ENCODE data around the gene SLC2A13. TPM values are rescaled to one million over a fixed set of nuclear protein-coding genes. Genes with fewer than 3 reads are reported as not detected.

Gene SLC2A13
- total and polyA plus RNA-seq, 10 of the 15 experiments (the other 5 are each of a cell fraction or from before 2014, with no cell fraction given) = 0.05 to 3.7 (median 0.25) TPM

GRCh38 chr12:39779768-39780340 lies 326.0 kb downstream of the SLC2A13 start:
- no peaks in the 10 kb centered on the region for H3K27me3 ChIP-seq (replicated peaks in 1 of 2; ENCODE audit: control insufficient read depth in 2 of 2, insufficient read depth in 2 of 2, low read length in 1 of 2)
- no peak for TF ChIP-seq PRDM15 (CRISPR knock-in tag; IDR thresholded peaks at IDR 0.05)
- no peak for TF ChIP-seq BCLAF1 (IDR thresholded peaks at IDR 0.05)
- TF ChIP-seq HDGF (IDR thresholded peaks at IDR 0.05) = no peak
- no peaks in the 10 kb centered on the region for H3K9me3 ChIP-seq (replicated peaks; ENCODE audit: control insufficient read depth, insufficient read depth, low read length)
- H3K27ac ChIP-seq (ENCODE audit: control insufficient read depth, insufficient read depth) = no peak overlapping the region
- in situ Hi-C loops (cut with MboI) (no loop called here), intact Hi-C loops (cut with micrococcal nuclease; ENCODE audit: unreplicated experiment) (no loop called here)
- H3K4me1 ChIP-seq (ENCODE audit: control insufficient read depth, insufficient read depth, low read length) = no peaks in the 10 kb centered on the region
- no peak for DNase-seq (ENCODE audit: low read depth, low spot score)
- H2AFZ ChIP-seq (ENCODE audit: control insufficient read depth, low read depth, low read length) = no peak overlapping the region
- WGBS (ENCODE audit: insufficient coverage, insufficient replicate concordance, low lambda C conversion rate, missing lambda C conversion rate) = 74% methylated on average over 5 of the region's 5 CpGs
- H3K4me2 ChIP-seq (ENCODE audit: control insufficient read depth, insufficient read depth) = no peak overlapping the region
- no peaks in the 10 kb centered on the region for H3K79me2 ChIP-seq (ENCODE audit: control insufficient read depth, insufficient read depth, low read length)
- H3K9ac ChIP-seq (ENCODE audit: control insufficient read depth, insufficient read depth, low read length) = no peak overlapping the region
- no peak for FAIRE-seq
- RAD21 ChIA-PET (ENCODE audit: unreplicated experiment) = no interaction called here
- POLR2A ChIA-PET = no interaction called here
- SMC1A ChIA-PET (ENCODE audit: uncharacterized antibody, unreplicated experiment) = interaction anchor here (0.6 to 1.6 kb wide), 2 partner anchors 19 to 355 kb away, joined by 3 to 4 read pairs; no protein-coding TSS in a partner anchor
- no TSS peak for BruUV-seq (replicated peaks)
- H4K20me1 ChIP-seq (ENCODE audit: control insufficient read depth, insufficient read depth) = no peaks in the 10 kb centered on the region
- H3K36me3 ChIP-seq (ENCODE audit: control insufficient read depth in 2 of 2, insufficient read depth in 2 of 2, low read length in 1 of 2) = no peaks in the 10 kb centered on the region
- H3K4me3 ChIP-seq = no peak overlapping the region
- ATAC-seq = no peak
- CTCF ChIA-PET = interaction anchor here (0.8 kb wide), 1 partner anchor 198 kb away, joined by 3 read pairs; no protein-coding TSS in a partner anchor

All from GM12878 (cell line).